OCI-LY7 (cell line): ENCODE results near the gene COL23A1.

Source experiments
- EZH2phosphoT487 ChIP-seq: fragments of 200-600 bp; sonication (generic); IDR thresholded peaks from 2 replicates; pipeline ENCODE4 v1.6.1; 2018; ENCODE audit warnings: low read depth, borderline replicate concordance, mild to moderate bottlenecking, mixed run types, antibody characterized with exemption, low read length, moderate library complexity, mixed read lengths
- TF ChIP-seq, protein P1 (sequence below): fragments of 200-600 bp; sonication (generic); conservative IDR thresholded peaks from 2 replicates; pipeline ENCODE4 v1.5.1; 2014; ENCODE audit warnings: mild to moderate bottlenecking, antibody characterized with exemption, low read length, moderate library complexity, mixed read lengths

DNA sequence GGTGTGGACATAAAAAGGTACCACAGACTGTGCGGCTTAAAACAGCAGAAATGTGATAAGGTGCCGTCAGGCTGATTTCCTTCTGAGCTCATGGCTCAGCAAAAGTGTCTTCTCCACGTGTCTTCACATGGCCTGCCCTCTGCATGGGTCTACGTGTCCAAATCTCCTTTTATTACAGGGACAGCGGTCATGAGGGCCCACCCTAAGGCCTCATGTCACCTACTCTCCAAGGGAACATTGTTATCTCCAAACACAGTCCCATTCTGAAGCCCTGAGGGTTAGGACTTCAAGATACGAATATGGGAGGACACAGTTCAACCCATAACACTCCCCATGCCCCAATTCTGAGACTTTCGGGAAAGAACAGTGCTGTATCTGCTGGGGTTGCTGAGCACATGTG lies 35.2 kb downstream of the COL23A1 start:
- TF ChIP-seq, protein P1, sequence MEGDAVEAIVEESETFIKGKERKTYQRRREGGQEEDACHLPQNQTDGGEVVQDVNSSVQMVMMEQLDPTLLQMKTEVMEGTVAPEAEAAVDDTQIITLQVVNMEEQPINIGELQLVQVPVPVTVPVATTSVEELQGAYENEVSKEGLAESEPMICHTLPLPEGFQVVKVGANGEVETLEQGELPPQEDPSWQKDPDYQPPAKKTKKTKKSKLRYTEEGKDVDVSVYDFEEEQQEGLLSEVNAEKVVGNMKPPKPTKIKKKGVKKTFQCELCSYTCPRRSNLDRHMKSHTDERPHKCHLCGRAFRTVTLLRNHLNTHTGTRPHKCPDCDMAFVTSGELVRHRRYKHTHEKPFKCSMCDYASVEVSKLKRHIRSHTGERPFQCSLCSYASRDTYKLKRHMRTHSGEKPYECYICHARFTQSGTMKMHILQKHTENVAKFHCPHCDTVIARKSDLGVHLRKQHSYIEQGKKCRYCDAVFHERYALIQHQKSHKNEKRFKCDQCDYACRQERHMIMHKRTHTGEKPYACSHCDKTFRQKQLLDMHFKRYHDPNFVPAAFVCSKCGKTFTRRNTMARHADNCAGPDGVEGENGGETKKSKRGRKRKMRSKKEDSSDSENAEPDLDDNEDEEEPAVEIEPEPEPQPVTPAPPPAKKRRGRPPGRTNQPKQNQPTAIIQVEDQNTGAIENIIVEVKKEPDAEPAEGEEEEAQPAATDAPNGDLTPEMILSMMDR, result no peak
- no peak for TF ChIP-seq EZH2phosphoT487
